ENCODE measurements around the gene MARS2.
A peak's percentile ranks its signal among the peaks of the same experiment; 100 is the strongest.
"Not testable (repeated sequence)": the region's sequence is repeated elsewhere in the genome, so short reads cannot be mapped to it uniquely, and the experiment has no call there.

MARS2 gene

GRCh38 chr2:197707316-197708213 is 2.4 kb downstream of the MARS2 start:
- DNase-seq = peak in 1 of 2 donors; percentile 41

GRCh38 chr2:197708331-197708730 is 3.2 kb downstream of the MARS2 start:
- no peak for DNase-seq

- DNase-seq = not testable (repeated sequence)
Measured at GRCh38 chr2:197709140-197709539, 4.0 kb downstream of the MARS2 start.

GRCh38 chr2:197710424-197711042 is 5.4 kb downstream of the MARS2 start:
- DNase-seq = no peak

GRCh38 chr2:197711578-197711977 is 6.4 kb downstream of the MARS2 start:
- DNase-seq = no peak

GRCh38 chr2:197713271-197713670 is 8.1 kb downstream of the MARS2 start:
- DNase-seq = no peak

- DNase-seq = no peak
Measured at GRCh38 chr2:197717863-197718262, 12.7 kb downstream of the MARS2 start.

GRCh38 chr2:197727011-197727410 is 21.8 kb downstream of the MARS2 start:
- no peak for DNase-seq

- not testable (repeated sequence) for DNase-seq
Measured at GRCh38 chr2:197728555-197729544, 23.7 kb downstream of the MARS2 start.

GRCh38 chr2:197740200-197740599 is 35.0 kb downstream of the MARS2 start:
- DNase-seq = no peak

Data from CD4-positive, alpha-beta T cell treated with Interleukin-1 beta for 1 hour (primary cell).